OCI-LY3 (cell line): Measurements from ENCODE around the gene PHB1.

ENCODE experiments used
- CTCF ChIP-seq: fragments of 200-600, 300-600 bp; sonication (generic); IDR thresholded peaks from 2 replicates; pipeline ENCODE4 v1.5.1; 2014; ENCODE audit warnings: antibody characterized with exemption, low read length, low read depth
- EZH2phosphoT487 ChIP-seq: fragments of 200-600 bp; shearing (Covaris generic); IDR thresholded peaks from 2 replicates; pipeline ENCODE4 v1.6.1; 2018; ENCODE audit warnings: antibody characterized with exemption, mixed run types, low read depth

GRCh38 chr17:49388290-49388640, 26.4 kb downstream of the PHB1 start:
- TF ChIP-seq CTCF: no peak
- no peak for TF ChIP-seq EZH2phosphoT487
